ENCODE data around the gene LDLRAD3.
"Not testable (repeated sequence)": the region's sequence is repeated elsewhere in the genome, so short reads cannot be mapped to it uniquely, and the experiment has no call there.

- TF ChIP-seq CTCF (conservative IDR thresholded peaks at IDR 0.05 in 1 of 2, IDR thresholded peaks at IDR 0.05 in 1 of 2; ENCODE audit: extremely low read depth in 1 of 2, insufficient read depth in 1 of 2, low read depth in 1 of 2, low read length in 2 of 2); EZH2 (IDR thresholded peaks at IDR 0.05; ENCODE audit: borderline replicate concordance, low read length): not testable (repeated sequence)
Observed at GRCh38 chr11:36013446-36013845, 69.6 kb downstream of the LDLRAD3 start.

All from mammary epithelial cell (primary cell).